ENCODE measurements around the gene CTAG1B.
A peak's percentile ranks its signal among the peaks of the same experiment; 100 is the strongest.
"Not testable (repeated sequence)": the region's sequence is repeated elsewhere in the genome, so short reads cannot be mapped to it uniquely, and the experiment has no call there.

The CTAG1B gene

DNA sequence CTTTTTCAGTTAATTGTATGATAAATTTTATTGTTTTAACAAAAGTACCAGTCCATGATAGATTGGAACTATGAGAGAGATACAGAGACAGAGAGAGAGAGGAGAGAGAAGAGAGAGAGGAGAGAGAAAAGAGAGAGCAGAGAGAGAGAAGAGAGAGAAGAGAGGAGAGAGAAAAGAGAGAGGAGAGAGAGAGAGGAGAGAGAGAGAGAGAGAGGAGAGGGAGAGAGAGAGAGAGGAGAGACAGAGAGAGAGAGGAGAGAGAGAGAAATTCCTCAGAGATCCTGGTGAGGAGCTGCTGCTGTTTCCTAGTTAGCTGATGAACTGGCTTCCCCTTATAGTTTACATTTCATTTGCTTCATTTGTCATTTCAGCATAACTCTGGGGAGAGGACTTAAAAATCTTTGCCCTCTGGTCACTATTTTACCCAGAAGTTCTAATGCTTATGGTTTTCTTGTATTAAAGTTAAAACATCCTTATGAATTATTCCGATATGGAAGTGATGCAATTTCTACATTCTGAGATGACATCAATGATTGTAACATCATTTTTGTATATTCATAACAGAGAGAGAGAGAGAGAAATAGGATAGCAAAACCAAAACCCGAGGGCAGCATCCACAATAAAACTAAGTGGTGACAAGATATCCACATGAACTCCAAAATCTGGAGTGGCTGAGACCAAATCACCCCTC lies 23.4 kb downstream of the CTAG1B start:
- intact Hi-C loops (cut with DNase I): no loop called here
- DNase-seq: peak in 1 of 42 donors; percentile 10

- intact Hi-C loops (cut with DNase I): no loop called here
- peak in 1 of 42 donors; percentile 5 for DNase-seq
Measured at GRCh38 chrX:154594491-154594890, 24.6 kb downstream of the CTAG1B start.

DNA sequence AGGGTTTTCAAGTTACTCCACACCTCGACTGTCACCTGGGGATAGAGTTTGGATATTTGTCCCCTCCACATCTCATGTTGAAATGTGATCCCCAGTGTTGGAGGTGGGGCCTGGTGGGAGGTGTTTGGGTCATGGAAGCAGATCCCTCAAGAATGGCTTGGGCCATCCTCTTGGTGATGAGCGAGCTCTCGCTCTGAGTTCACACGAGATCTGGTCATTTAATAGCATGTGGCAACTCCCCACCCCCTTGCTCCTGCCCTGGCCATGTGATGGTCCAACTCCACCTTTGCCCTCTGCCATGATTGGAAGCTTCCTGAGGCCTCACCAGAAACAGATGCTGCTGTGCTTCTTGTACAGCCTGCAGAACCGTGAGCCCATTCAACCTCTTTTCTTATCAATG lies 25.9 kb downstream of the CTAG1B start:
- intact Hi-C loops (cut with DNase I): no loop called here
- no peak for DNase-seq

GRCh38 chrX:154592505-154592904 lies 26.6 kb downstream of the CTAG1B start:
- intact Hi-C loops (cut with DNase I): no loop called here
- no peak for DNase-seq

GRCh38 chrX:154590415-154590814 lies 28.7 kb downstream of the CTAG1B start:
- DNase-seq; intact Hi-C loops (cut with DNase I): not testable (repeated sequence)

DNA sequence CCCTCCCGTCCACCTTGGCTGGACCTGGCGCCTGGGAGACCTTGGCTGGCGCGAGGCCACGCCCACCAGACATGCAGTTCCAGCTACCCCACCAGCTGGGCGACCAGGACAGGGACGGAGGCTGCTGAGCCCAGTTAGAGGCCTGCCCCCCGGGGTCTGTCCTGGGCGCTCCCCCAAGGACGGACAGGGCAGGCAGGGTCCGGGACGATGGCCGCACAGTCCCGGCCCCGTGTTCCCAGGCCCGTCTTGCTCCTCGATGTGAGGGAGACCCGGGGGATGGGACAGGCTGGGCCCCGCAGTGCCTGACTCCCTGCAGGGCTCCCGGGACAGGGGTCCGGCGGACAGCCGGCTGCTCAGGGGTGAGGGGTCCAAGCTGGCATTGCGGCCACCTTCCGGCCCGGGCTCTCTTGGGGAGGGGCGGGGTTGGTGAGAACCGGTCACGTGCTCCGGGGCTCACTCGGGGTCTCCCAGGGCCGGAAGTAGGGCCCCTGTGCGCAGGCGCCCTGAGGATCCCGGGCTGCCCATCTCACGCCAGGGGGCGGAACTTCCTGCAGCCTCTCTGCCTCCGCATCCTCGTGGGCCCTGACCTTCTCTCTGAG lies 34.4 kb downstream of the CTAG1B start, which contains the start of gene CTAG1A:
CTAG1A (plus strand) TSS at position 549 of the 599 bp plus-strand sequence. CDS start 74 bp downstream, outside the sequence.
- intact Hi-C loops (cut with DNase I); DNase-seq: not testable (repeated sequence)

- intact Hi-C loops (cut with DNase I); DNase-seq: not testable (repeated sequence)
Measured at GRCh38 chrX:154582994-154583393, 36.1 kb downstream of the CTAG1B start.

- DNase-seq; intact Hi-C loops (cut with DNase I): not testable (repeated sequence)
Measured at GRCh38 chrX:154575076-154575475, 44.0 kb downstream of the CTAG1B start.

- intact Hi-C loops (cut with DNase I): not testable (repeated sequence)
Measured at GRCh38 chrX:154573061-154573460, 46.0 kb downstream of the CTAG1B start.

GRCh38 chrX:154570361-154570760 lies 48.7 kb downstream of the CTAG1B start:
- intact Hi-C loops (cut with DNase I); DNase-seq: not testable (repeated sequence)

More at GRCh38 chrX:154573061-154573460, 46.0 kb downstream of the CTAG1B start:
- not testable (repeated sequence) for DNase-seq
